GM12878 (cell line): ENCODE measurements around the gene ENAH. TPM values are rescaled to one million over a fixed set of nuclear protein-coding genes. Genes with fewer than 3 reads are reported as not detected.

ENCODE experiments used
- ATAC-seq: fragments of 200-7000 bp; cut with Tn5 transposase; 3 replicates; pipeline ENCODE4 v1.9.1; 2020; ENCODE audit warnings: mild to moderate bottlenecking, moderate library complexity
- BruUV-seq: library from RNA; stranded (reverse); fragments of 400-500 nt; replicated peaks from 2 replicates; lab custom pipeline; 2021; lab: Mats Ljungman, UMichigan
- CTCF ChIA-PET: fragments of 300-600 bp; sonication (Branson Sonifier 250); formaldehyde crosslinking; extraction: SDS; loops from one replicate; lab custom pipeline; 2021; ENCODE audit warnings: inconsistent platforms; lab: Yijun Ruan, JAX
- POLR2A ChIA-PET: fragments of 350-600 bp; formaldehyde crosslinking; extraction: SDS; loops from one replicate; lab custom pipeline; 2021; ENCODE audit warnings: inconsistent platforms; lab: Charles Lee
- RAD21 ChIA-PET: fragments of 300-600 bp; sonication (Branson Sonifier 250); formaldehyde crosslinking; loops from one replicate; lab custom pipeline; 2023; ENCODE audit warnings: antibody characterized with exemption; ENCODE audit not compliant: unreplicated experiment; lab: Charles Lee
- SMC1A ChIA-PET: fragments of 300-600 bp; sonication (Branson Sonifier 250); formaldehyde crosslinking; loops from one replicate; lab custom pipeline; 2023; ENCODE audit not compliant: unreplicated experiment, uncharacterized antibody; lab: Charles Lee
- DNase-seq: peaks from one replicate; pipeline ENCODE4 v3.0.0-alpha.2; 2011; ENCODE audit warnings: low read depth, low spot score
- FAIRE-seq: peaks from 3 replicates; lab custom pipeline; 2011; peaks lifted over from hg19 to GRCh38; lab: Jason Lieb, UNC
- H2AFZ ChIP-seq: 2 replicates; pipeline ENCODE4 v1.6.0; 2011; ENCODE audit warnings: low read depth, low read length, control low read depth; ENCODE audit not compliant: control insufficient read depth
- H3K27ac ChIP-seq: 2 replicates; pipeline ENCODE4 v1.5.1; 2011; ENCODE audit warnings: control low read depth; ENCODE audit not compliant: control insufficient read depth, insufficient read depth
- H3K27me3 ChIP-seq, 2 experiments: replicated peaks in 1 of 2; 2 replicates each; pipeline versions ENCODE4 v1.6.0 to v1.6.1; 2011; ENCODE audit warnings: low read length in 1 of 2; ENCODE audit not compliant: control insufficient read depth in 2 of 2, insufficient read depth in 2 of 2
- H3K36me3 ChIP-seq, 2 experiments: 2 replicates each; pipeline ENCODE4 v1.5.1; 2011; ENCODE audit warnings: low read length in 1 of 2; ENCODE audit not compliant: control insufficient read depth in 2 of 2, insufficient read depth in 2 of 2
- H3K4me1 ChIP-seq: 2 replicates; pipeline ENCODE4 v1.6.1; 2011; ENCODE audit warnings: mild to moderate bottlenecking, low read length, moderate library complexity, mixed read lengths; ENCODE audit not compliant: control insufficient read depth, insufficient read depth
- H3K4me2 ChIP-seq: 2 replicates; pipeline ENCODE4 v1.6.0; 2011; ENCODE audit warnings: control low read depth; ENCODE audit not compliant: control insufficient read depth, insufficient read depth
- H3K4me3 ChIP-seq: fragments of 200-600 bp; sonication (generic); 2 replicates; pipeline ENCODE4 v1.5.1; 2016
- H3K79me2 ChIP-seq: 2 replicates; pipeline ENCODE4 v1.6.0; 2011; ENCODE audit warnings: low read length; ENCODE audit not compliant: control insufficient read depth, insufficient read depth
- H3K9ac ChIP-seq: 2 replicates; pipeline ENCODE4 v1.8.0; 2011; ENCODE audit warnings: low read length, control low read depth, mixed read lengths; ENCODE audit not compliant: control insufficient read depth, insufficient read depth
- H3K9me3 ChIP-seq: replicated peaks from 3 replicates; pipeline ENCODE4 v1.5.1; 2011; ENCODE audit warnings: mild to moderate bottlenecking, low read length; ENCODE audit not compliant: control insufficient read depth, insufficient read depth
- H4K20me1 ChIP-seq: 2 replicates; pipeline ENCODE4 v1.6.0; 2011; ENCODE audit not compliant: control insufficient read depth, insufficient read depth
- CHD4 ChIP-seq: fragments of 200-600 bp; sonication (generic); IDR thresholded peaks from 2 replicates; pipeline ENCODE4 v1.6.1; 2016; ENCODE audit warnings: mild to moderate bottlenecking
- HDAC6 ChIP-seq: fragments of 200-600 bp; sonication (generic); IDR thresholded peaks from one replicate; pipeline ENCODE4 v1.8.0; 2017; ENCODE audit warnings: antibody characterized with exemption; ENCODE audit not compliant: unreplicated experiment
- LARP7 ChIP-seq: fragments of 450-650 bp; IDR thresholded peaks from 2 replicates; pipeline ENCODE4 v1.6.1; 2017; ENCODE audit warnings: mild to moderate bottlenecking
- PAX8 ChIP-seq: fragments of 450-650 bp; IDR thresholded peaks from 2 replicates; pipeline ENCODE4 v1.6.1; 2017; ENCODE audit warnings: mild to moderate bottlenecking, moderate library complexity
- POLR2AphosphoS2 ChIP-seq: IDR thresholded peaks from 2 replicates; pipeline ENCODE4 v1.6.1; 2011; ENCODE audit warnings: low read depth, mild to moderate bottlenecking, low read length, improper control_type of control experiment, moderate library complexity
- ZSCAN29 ChIP-seq: fragments of 450-650 bp; IDR thresholded peaks from 2 replicates; pipeline ENCODE4 v1.6.1; 2017; ENCODE audit warnings: mild to moderate bottlenecking, moderate library complexity
- whole genome bisulfite sequencing: methylation state at CpG from one replicate; pipeline ENCODE4 v1.1.6; 2016; ENCODE audit warnings: low lambda C conversion rate; ENCODE audit not compliant: insufficient replicate concordance, insufficient coverage; ENCODE audit errors: missing lambda C conversion rate; 5-methylcytosine and 5-hydroxymethylcytosine counted together
- in situ Hi-C: fragments of 300-500 bp; cut with MboI; formaldehyde crosslinking; loops from 9 replicates; pipeline ENCODE4 v1.14.3; 2018; ENCODE audit warnings: mixed read lengths
- intact Hi-C: fragments of 100-400 bp; cut with micrococcal nuclease; formaldehyde crosslinking; loops from one replicate; pipeline ENCODE4 v1.14.2; 2022; ENCODE audit not compliant: unreplicated experiment
- polyA plus RNA-seq, 11 experiments: library from polyadenylated mRNA; depleted of rRNA in 4 of 11; unstranded in 6 of 11; stranded (reverse) in 5 of 11; fragments of >200 nt; fragmentation: Nextera tagmentation in 4 of 11; fragmentation: Illumina TruSeq in 1 of 11; extraction: Ambion mirVana in 4 of 11; extraction: Trizol in 1 of 11; gene quantifications; 1 replicate in 1 of 11; 2 replicates in 10 of 11; pipeline versions ENCODE4 v1.2.1 to v1.2.3, GENCODE V29; 2011 to 2016; ENCODE audit warnings: inconsistent platforms in 2 of 11, missing spikeins in 2 of 11, low read depth in 1 of 11
- total RNA-seq, 4 experiments: library from RNA; depleted of rRNA in 3 of 4; stranded (reverse); fragments of >200 nt in 3 of 4; fragmentation: Illumina TruSeq in 1 of 4; extraction: Trizol in 1 of 4; gene quantifications; 2 replicates each; pipeline versions ENCODE4 v1.2.1 to v1.2.3, GENCODE V29; 2013 to 2021
- TF ChIP-seq, protein P1 (sequence below): fragments of 450-650 bp; formaldehyde crosslinking; IDR thresholded peaks from 2 replicates; pipeline ENCODE4 v1.4.0; 2022; ENCODE audit warnings: mild to moderate bottlenecking, moderate library complexity

Gene ENAH
- total and polyA plus RNA-seq, 10 of the 15 experiments (the other 5 are each of a cell fraction or from before 2014, with no cell fraction given): under 0.01 to 0.62 (median 0.06) TPM; not detected in 5

DNA sequence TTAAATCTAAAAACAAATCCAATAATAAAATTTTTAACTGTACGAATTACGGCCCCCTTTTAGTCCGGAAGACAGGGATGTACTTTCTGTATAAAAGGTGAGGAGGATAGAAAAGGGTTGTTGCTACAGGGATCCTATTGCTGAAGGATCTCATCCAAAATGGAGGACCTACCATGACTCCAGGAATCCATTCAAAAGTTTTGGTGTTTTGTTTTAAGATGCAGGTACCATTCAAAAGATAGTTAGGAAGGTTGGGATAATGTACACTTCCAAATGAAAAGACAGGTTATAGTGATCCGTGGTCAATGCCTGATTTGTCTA is 1.3 kb upstream of the ENAH start:
- Histone ChIP-seq H3K79me2 (no peaks in the 10 kb centered on the region), H3K27ac (no peak overlapping the region), H2AFZ (no peak overlapping the region), H3K27me3 (peaks cover 6 to 15% of the 10 kb centered on the region in 2 experiments), H3K9me3 (no peaks in the 10 kb centered on the region), H3K36me3 (no peaks in the 10 kb centered on the region), H4K20me1 (no peaks in the 10 kb centered on the region), H3K4me2 (no peak overlapping the region), H3K4me3 (no peak overlapping the region; the same call in 1 of the 2 replicates), H3K9ac (no peak overlapping the region), H3K4me1 (peaks cover 3% of the 10 kb centered on the region; the same call in 1 of the 2 replicates)
- ChIA-PET SMC1A (no interaction called here), RAD21 (no interaction called here), POLR2A (no interaction called here), CTCF (interaction anchor here (1.4 kb wide), 1 partner anchor 173 kb away, joined by 3 read pairs; no protein-coding TSS in a partner anchor)
- intact Hi-C loops (loop anchor here (10.0 kb wide), 1 partner anchor 179 kb away; no protein-coding TSS in a partner anchor), in situ Hi-C loops (no loop called here)
- BruUV-seq: no TSS peak
- ATAC-seq (no peak), FAIRE-seq (no peak), DNase-seq (no peak)
- WGBS: 80% methylated on average over 4 of the region's 4 CpGs
- TF ChIP-seq ZSCAN29 (no peak), POLR2AphosphoS2 (no peak), PAX8 (no peak), LARP7 (no peak), HDAC6 (no peak), CHD4 (no peak)
- TF ChIP-seq, protein P1, sequence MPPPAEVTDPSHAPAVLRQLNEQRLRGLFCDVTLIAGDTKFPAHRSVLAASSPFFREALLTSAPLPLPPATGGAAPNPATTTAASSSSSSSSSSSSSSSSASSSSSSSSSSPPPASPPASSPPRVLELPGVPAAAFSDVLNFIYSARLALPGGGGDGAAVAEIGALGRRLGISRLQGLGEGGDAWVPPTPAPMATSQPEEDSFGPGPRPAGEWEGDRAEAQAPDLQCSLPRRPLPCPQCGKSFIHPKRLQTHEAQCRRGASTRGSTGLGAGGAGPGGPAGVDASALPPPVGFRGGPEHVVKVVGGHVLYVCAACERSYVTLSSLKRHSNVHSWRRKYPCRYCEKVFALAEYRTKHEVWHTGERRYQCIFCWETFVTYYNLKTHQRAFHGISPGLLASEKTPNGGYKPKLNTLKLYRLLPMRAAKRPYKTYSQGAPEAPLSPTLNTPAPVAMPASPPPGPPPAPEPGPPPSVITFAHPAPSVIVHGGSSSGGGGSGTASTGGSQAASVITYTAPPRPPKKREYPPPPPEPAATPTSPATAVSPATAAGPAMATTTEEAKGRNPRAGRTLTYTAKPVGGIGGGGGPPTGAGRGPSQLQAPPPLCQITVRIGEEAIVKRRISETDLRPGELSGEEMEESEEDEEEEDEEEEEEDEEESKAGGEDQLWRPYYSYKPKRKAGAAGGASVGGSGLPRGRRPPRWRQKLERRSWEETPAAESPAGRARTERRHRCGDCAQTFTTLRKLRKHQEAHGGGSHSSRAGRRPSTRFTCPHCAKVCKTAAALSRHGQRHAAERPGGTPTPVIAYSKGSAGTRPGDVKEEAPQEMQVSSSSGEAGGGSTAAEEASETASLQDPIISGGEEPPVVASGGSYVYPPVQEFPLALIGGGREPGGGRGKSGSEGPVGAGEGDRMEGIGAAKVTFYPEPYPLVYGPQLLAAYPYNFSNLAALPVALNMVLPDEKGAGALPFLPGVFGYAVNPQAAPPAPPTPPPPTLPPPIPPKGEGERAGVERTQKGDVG (CRISPR knock-in tag): no peak
